OCI-LY1 (cell line): Measurements from ENCODE around the gene PPCDC.

Source experiments
- CTCF ChIP-seq: fragments of 200-600 bp; sonication (generic), shearing (Covaris generic); IDR thresholded peaks from 2 replicates; pipeline ENCODE4 v1.5.1; 2017; ENCODE audit warnings: mild to moderate bottlenecking, antibody characterized with exemption, low read length, moderate library complexity, mixed read lengths
- EZH2 ChIP-seq: fragments of 200-600 bp; sonication (generic), shearing (Covaris generic); IDR thresholded peaks from 2 replicates; pipeline ENCODE4 v1.8.0; 2017; ENCODE audit warnings: borderline replicate concordance, mixed run types, mild to moderate bottlenecking, antibody characterized with exemption, low read length, moderate library complexity, mixed read lengths

GRCh38 chr15:74989527-74989926 lies 33.9 kb upstream of the PPCDC start:
- TF ChIP-seq CTCF (no peak), EZH2 (no peak)
